H9 (cell line): Measurements from ENCODE around the gene ARHGDIA. TPM values are rescaled to one million over a fixed set of nuclear protein-coding genes. Genes with fewer than 3 reads are reported as not detected.
A peak's percentile ranks its signal among the peaks of the same experiment; 100 is the strongest.

Experiments
- DNase-seq: peaks from one replicate; pipeline ENCODE4 v3.0.0-alpha.2; 2017
- H2AFZ ChIP-seq: one replicate; pipeline ENCODE4 v1.6.1; 2013; ENCODE audit warnings: mild to moderate bottlenecking, low read length, control low read depth, moderate library complexity
- H2AK5ac ChIP-seq: 2 replicates; pipeline ENCODE4 v1.6.1; 2013; ENCODE audit warnings: low read length, control low read depth, mixed read lengths; ENCODE audit not compliant: insufficient read length
- H2BK120ac ChIP-seq: one replicate; pipeline ENCODE4 v1.6.1; 2013; ENCODE audit warnings: low read depth, mild to moderate bottlenecking, low read length, control low read depth, inconsistent platforms; ENCODE audit not compliant: poor library complexity, severe bottlenecking
- H2BK12ac ChIP-seq: 2 replicates; pipeline ENCODE4 v1.6.1; 2013; ENCODE audit warnings: low read length, control low read depth, mixed read lengths, low read depth; ENCODE audit not compliant: insufficient read length
- H2BK15ac ChIP-seq: 2 replicates; pipeline ENCODE4 v1.6.1; 2013; ENCODE audit warnings: low read depth, low read length, control low read depth
- H2BK20ac ChIP-seq: one replicate; pipeline ENCODE4 v1.6.1; 2013; ENCODE audit warnings: low read depth, mild to moderate bottlenecking, low read length, control low read depth, inconsistent platforms; ENCODE audit not compliant: poor library complexity, severe bottlenecking
- H2BK5ac ChIP-seq: 2 replicates; pipeline ENCODE4 v1.6.1; 2013; ENCODE audit warnings: low read length, control low read depth, mixed read lengths; ENCODE audit not compliant: insufficient read length
- H3K14ac ChIP-seq: 2 replicates; pipeline ENCODE4 v1.6.1; 2013; ENCODE audit warnings: low read length, control low read depth; ENCODE audit not compliant: insufficient read depth
- H3K18ac ChIP-seq: 2 replicates; pipeline ENCODE4 v1.6.1; 2013; ENCODE audit warnings: low read depth, mild to moderate bottlenecking, mixed read lengths, low read length, control low read depth; ENCODE audit not compliant: insufficient read length
- H3K23ac ChIP-seq: 2 replicates; pipeline ENCODE4 v1.6.1; 2013; ENCODE audit warnings: low read length, control low read depth, mixed read lengths, low read depth; ENCODE audit not compliant: insufficient read length
- H3K23me2 ChIP-seq: 2 replicates; pipeline ENCODE4 v1.6.1; 2013; ENCODE audit warnings: low read depth, mild to moderate bottlenecking, mixed read lengths, low read length, control low read depth; ENCODE audit not compliant: insufficient read length, poor library complexity, severe bottlenecking
- H3K27ac ChIP-seq: 2 replicates; pipeline ENCODE4 v1.5.1; 2013; ENCODE audit warnings: low read length, control low read depth, mixed read lengths, low read depth; ENCODE audit not compliant: insufficient read length
- H3K27me3 ChIP-seq: 2 replicates; pipeline ENCODE4 v1.6.1; 2013; ENCODE audit warnings: low read length, control low read depth, inconsistent platforms; ENCODE audit not compliant: insufficient read depth
- H3K4ac ChIP-seq: 2 replicates; pipeline ENCODE4 v1.6.1; 2013; ENCODE audit warnings: low read depth, mild to moderate bottlenecking, control low read depth, inconsistent platforms, low read length, moderate library complexity
- H3K4me1 ChIP-seq: 2 replicates; pipeline ENCODE4 v1.6.1; 2013; ENCODE audit warnings: low read length, control low read depth, inconsistent platforms; ENCODE audit not compliant: insufficient read depth
- H3K4me2 ChIP-seq: 2 replicates; pipeline ENCODE4 v1.6.1; 2013; ENCODE audit warnings: low read length, control low read depth, mixed read lengths; ENCODE audit not compliant: insufficient read length, insufficient read depth
- H3K56ac ChIP-seq: 2 replicates; pipeline ENCODE4 v1.6.1; 2013; ENCODE audit warnings: low read depth, mild to moderate bottlenecking, mixed read lengths, low read length, control low read depth; ENCODE audit not compliant: insufficient read length
- H3K79me1 ChIP-seq: 2 replicates; pipeline ENCODE4 v1.6.1; 2013; ENCODE audit warnings: low read depth, mild to moderate bottlenecking, moderate library complexity, low read length, control low read depth, inconsistent platforms; ENCODE audit not compliant: insufficient read depth, poor library complexity, severe bottlenecking
- H3K79me2 ChIP-seq: 2 replicates; pipeline ENCODE4 v1.6.1; 2013; ENCODE audit warnings: low read length, control low read depth, inconsistent platforms; ENCODE audit not compliant: insufficient read depth
- H3K9ac ChIP-seq: 2 replicates; pipeline ENCODE4 v1.6.1; 2013; ENCODE audit warnings: low read length, control low read depth, mixed read lengths; ENCODE audit not compliant: insufficient read length; ENCODE audit errors: extremely low read depth
- H3K9me3 ChIP-seq: one replicate; pipeline ENCODE4 v1.6.1; 2013; ENCODE audit warnings: low read depth, low read length, inconsistent platforms; ENCODE audit not compliant: control insufficient read depth
- H3T11ph ChIP-seq: one replicate; pipeline ENCODE4 v1.6.1; 2013; ENCODE audit warnings: mild to moderate bottlenecking, low read length, control low read depth, inconsistent platforms
- H4K20me1 ChIP-seq: one replicate; pipeline ENCODE4 v1.6.1; 2013; ENCODE audit not compliant: control insufficient read depth, insufficient read length, insufficient read depth
- H4K5ac ChIP-seq: 2 replicates; pipeline ENCODE4 v1.6.1; 2013; ENCODE audit warnings: low read depth, mild to moderate bottlenecking, mixed read lengths, low read length, control low read depth; ENCODE audit not compliant: insufficient read length
- H4K8ac ChIP-seq: replicated peaks from 2 replicates; pipeline ENCODE4 v1.6.1; 2013; ENCODE audit warnings: low read length, control low read depth, mixed read lengths, low read depth; ENCODE audit not compliant: insufficient read length
- H4K91ac ChIP-seq: 2 replicates; pipeline ENCODE4 v1.6.1; 2013; ENCODE audit warnings: low read depth, mild to moderate bottlenecking, moderate library complexity, mixed read lengths, low read length, control low read depth; ENCODE audit not compliant: insufficient read length
- H3K27ac Mint-ChIP-seq, 3 experiments: 2 replicates in 2 of 3; 3 replicates in 1 of 3; pipeline ENCODE4 v1.8.0; 2020 to 2021; ENCODE audit warnings: mixed read lengths in 3 of 3, mild to moderate bottlenecking in 1 of 3, moderate library complexity in 1 of 3
- H3K27me3 Mint-ChIP-seq: 2 replicates; pipeline ENCODE4 v1.8.0; 2021; ENCODE audit warnings: low read depth, mild to moderate bottlenecking, moderate library complexity, mixed read lengths
- H3K36me3 Mint-ChIP-seq, 3 experiments: 2 replicates in 2 of 3; 3 replicates in 1 of 3; pipeline ENCODE4 v1.8.0; 2020 to 2021; ENCODE audit warnings: low read depth in 3 of 3, mixed read lengths in 3 of 3; ENCODE audit not compliant: insufficient read depth in 1 of 3
- H3K4me1 Mint-ChIP-seq, 2 experiments: 2 replicates each; pipeline ENCODE4 v1.8.0; 2020; ENCODE audit warnings: mixed read lengths in 2 of 2
- H3K4me3 Mint-ChIP-seq, 2 experiments: 2 replicates in 1 of 2; 3 replicates in 1 of 2; pipeline ENCODE4 v1.8.0; 2020 to 2021; ENCODE audit warnings: mild to moderate bottlenecking in 2 of 2, mixed read lengths in 2 of 2, moderate library complexity in 1 of 2
- H3K9me3 Mint-ChIP-seq, 2 experiments: 2 replicates in 1 of 2; 3 replicates in 1 of 2; pipeline ENCODE4 v1.8.0; 2020; ENCODE audit warnings: mild to moderate bottlenecking in 2 of 2, mixed read lengths in 2 of 2, moderate library complexity in 1 of 2
- WGBS: extraction: QIAGEN DNeasy Blood & Tissue Kit; methylation state at CpG from one replicate; pipeline ENCODE4 v1.1.7; 2013; ENCODE audit warnings: missing lambda C conversion rate, low lambda C conversion rate, mixed read lengths; ENCODE audit not compliant: insufficient read length; ENCODE audit errors: extremely low coverage; 5-methylcytosine and 5-hydroxymethylcytosine counted together
- total RNA-seq: library from RNA; stranded (reverse); gene quantifications from 2 replicates; pipeline ENCODE4 v1.2.1, GENCODE V29; 2021
- TF ChIP-seq, protein P1 (sequence below): fragments of 200-600 bp; sonication (generic); conservative IDR thresholded peaks from 3 replicates; pipeline ENCODE4 v1.8.0; 2021; ENCODE audit warnings: antibody characterized with exemption, mild to moderate bottlenecking

Gene ARHGDIA
- total RNA-seq, 1 experiment from 2014 or later: 247 TPM

DNA sequence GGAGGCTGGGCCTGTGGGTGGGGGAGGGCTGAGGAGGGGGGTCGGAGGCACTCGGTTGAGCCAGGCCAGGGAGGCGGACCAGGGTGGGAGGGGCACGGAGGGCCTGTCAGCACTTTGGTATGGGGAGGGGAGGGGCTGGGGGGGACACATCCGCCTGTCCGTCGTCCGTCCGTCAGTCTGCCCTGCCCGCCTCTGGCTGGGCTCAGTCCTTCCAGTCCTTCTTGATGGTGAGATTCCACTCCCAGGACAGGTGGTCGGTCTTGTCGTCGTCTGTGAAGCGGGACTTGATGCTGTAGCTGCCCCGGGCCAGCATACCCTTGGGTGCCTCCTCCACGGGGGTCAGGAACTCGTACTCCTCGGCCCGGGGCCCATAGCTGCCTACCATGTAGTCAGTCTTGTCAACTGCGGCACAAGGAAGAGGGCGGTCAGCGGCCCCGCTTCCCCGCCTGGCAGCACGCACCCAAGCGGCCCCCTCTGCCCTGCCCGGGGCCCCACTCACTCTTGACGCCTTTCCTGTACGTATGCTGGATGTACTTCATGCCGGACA lies 2.4 kb downstream of the ARHGDIA start:
- Histone ChIP-seq H3K14ac (no peak overlapping the region), H2AFZ (no peak overlapping the region), H3T11ph (no peak overlapping the region), H3K9me3 (no peaks in the 10 kb centered on the region), H3K79me1 (no peaks in the 10 kb centered on the region), H2BK20ac (no peak overlapping the region), H3K23ac (no peak overlapping the region), H2AK5ac (no peak overlapping the region), H3K18ac (no peak overlapping the region), H3K4ac (no peak overlapping the region), H2BK12ac (no peak overlapping the region), H2BK15ac (no peak overlapping the region), H3K4me2 (no peak overlapping the region), H3K79me2 (no peaks in the 10 kb centered on the region; the same call in 1 of the 2 replicates), H2BK5ac (no peak overlapping the region), H2BK120ac (no peak overlapping the region), H3K23me2 (peaks cover 8% of the 10 kb centered on the region), H3K56ac (no peak overlapping the region), H3K27ac (no peak overlapping the region), H3K9ac (no peak overlapping the region), H3K27me3 (no peaks in the 10 kb centered on the region), H3K4me1 (no peaks in the 10 kb centered on the region), H4K5ac (no peak overlapping the region), H4K91ac (no peak overlapping the region), H4K20me1 (no peaks in the 10 kb centered on the region), H4K8ac (no peak overlapping the region)
- peak; percentile 78 for DNase-seq
- Mint-ChIP-seq H3K4me1 (peaks cover 17 to 34% of the 10 kb centered on the region in 2 experiments), H3K4me3 (peak overlapping the region; percentile 25 to 38; a peak in 1 of 5 replicates), H3K27me3 (no peaks in the 10 kb centered on the region; the same call in 1 of the 2 replicates), H3K9me3 (no peaks in the 10 kb centered on the region), H3K36me3 (peaks cover 5 to 22% (median 20%) of the 10 kb centered on the region in 3 experiments; a peak in 6 of 7 replicates), H3K27ac (peak overlapping the region in 2 of 3 experiments; percentile 81 to 94; a peak in 3 of 7 replicates)
- no CpG with 5 or more reads among the region's 30 CpGs for WGBS
- TF ChIP-seq, protein P1, sequence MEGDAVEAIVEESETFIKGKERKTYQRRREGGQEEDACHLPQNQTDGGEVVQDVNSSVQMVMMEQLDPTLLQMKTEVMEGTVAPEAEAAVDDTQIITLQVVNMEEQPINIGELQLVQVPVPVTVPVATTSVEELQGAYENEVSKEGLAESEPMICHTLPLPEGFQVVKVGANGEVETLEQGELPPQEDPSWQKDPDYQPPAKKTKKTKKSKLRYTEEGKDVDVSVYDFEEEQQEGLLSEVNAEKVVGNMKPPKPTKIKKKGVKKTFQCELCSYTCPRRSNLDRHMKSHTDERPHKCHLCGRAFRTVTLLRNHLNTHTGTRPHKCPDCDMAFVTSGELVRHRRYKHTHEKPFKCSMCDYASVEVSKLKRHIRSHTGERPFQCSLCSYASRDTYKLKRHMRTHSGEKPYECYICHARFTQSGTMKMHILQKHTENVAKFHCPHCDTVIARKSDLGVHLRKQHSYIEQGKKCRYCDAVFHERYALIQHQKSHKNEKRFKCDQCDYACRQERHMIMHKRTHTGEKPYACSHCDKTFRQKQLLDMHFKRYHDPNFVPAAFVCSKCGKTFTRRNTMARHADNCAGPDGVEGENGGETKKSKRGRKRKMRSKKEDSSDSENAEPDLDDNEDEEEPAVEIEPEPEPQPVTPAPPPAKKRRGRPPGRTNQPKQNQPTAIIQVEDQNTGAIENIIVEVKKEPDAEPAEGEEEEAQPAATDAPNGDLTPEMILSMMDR: no peak
